GM19397 (cell line): Measurements from ENCODE around the gene ACACA.

ENCODE experiments used
- ATAC-seq: cut with Tn5 transposase; IDR thresholded peaks from one replicate; pipeline ENCODE4 v1.9.1; 2021; ENCODE audit warnings: mild to moderate bottlenecking, moderate library complexity; ENCODE audit not compliant: unreplicated experiment

Gene ACACA

DNA sequence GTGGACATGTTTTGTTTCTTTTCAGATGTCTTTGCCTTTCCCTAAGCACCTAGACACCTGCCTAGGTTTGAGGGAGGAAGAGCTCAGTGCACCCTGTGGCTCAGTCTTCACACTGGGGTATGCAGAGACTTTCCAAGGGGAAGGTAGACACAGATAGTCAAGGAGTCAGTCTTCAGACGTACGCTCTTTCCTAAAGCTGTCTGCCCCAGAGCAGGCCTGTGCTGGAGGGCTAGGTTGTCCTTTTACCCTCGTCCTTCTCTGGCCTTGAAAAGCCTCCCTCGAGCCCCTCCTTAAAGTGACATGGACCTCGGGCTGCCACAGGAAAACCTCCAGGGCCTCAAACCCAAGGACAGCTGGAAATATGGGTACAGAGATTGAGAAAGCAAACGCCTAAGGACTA is 354.2 kb downstream of the ACACA start:
- ATAC-seq: no peak

DNA sequence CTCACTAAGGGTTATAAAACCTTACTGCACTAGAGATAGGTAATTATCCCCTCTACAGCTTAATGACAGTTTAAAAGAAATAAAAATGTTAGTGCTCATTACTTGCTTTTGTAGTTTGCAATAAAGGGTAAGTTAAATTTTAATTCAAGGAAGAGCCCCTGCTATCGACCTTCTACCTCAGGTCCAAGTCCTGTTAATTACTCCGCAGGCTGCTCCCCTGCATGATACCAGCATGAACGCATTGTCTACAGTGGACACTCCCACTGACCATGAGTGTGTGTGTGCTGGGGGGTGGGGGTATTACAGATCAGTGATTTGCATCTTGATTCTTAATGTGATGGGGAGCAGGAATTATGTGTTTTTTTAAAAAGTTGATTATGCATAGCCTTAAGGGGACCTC is 354.8 kb downstream of the ACACA start:
- no peak for ATAC-seq

DNA sequence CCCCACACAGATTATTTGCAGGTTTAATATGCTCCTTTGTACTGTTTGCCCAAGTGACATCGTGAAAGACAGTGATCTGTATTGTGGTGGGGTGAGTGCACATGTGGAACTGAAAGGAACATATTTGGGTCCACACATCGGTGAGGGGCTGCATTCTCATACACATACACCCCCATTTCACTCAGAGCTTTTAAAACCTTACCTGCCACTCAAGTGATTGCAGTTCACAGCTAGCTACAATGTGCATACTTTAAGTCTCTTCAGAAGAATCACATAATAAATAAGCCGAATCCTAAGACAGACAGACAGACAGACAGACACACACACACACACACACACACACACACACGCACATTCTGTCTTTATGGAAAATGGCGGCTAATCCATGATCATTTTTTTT is 355.3 kb downstream of the ACACA start:
- ATAC-seq: no peak

DNA sequence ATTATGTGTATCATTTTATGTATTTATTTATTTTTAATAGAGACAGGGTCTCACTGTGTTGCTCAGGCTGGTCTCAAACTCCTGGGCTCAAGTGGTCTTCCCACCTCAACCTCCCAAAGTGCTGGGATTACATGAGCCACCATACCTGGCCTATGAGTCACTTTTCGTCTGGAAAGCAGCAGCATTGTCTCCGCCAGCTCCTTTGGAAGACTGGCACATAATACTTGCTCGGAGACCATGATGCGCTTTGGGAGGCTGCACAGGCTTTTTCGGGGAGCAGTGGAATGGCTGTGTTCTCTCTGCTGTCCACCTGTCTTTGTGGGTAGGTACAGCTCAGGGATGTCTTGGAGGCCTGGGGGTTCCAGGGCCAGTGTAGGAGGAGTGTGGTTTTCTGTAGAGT is 355.7 kb downstream of the ACACA start:
- ATAC-seq: no peak

DNA sequence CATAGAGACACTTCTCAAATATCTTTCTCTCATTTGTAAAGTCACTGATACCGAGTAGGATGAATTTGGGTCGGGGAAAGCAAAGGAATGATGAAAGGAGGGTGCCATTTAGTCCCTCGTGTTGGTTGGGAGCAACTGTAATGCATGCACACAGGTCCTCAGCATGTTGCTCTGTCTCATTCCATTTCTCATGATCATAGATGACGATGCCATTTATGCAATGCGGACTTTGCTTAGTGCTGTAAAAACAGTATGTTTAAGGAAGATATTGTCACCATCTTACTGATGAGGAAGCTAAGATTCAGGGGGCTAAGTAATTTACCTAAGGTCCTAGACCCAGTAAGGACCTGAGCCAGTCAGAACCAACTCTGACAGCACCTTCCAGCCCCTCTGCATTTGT is 357.8 kb downstream of the ACACA start:
- no peak for ATAC-seq

DNA sequence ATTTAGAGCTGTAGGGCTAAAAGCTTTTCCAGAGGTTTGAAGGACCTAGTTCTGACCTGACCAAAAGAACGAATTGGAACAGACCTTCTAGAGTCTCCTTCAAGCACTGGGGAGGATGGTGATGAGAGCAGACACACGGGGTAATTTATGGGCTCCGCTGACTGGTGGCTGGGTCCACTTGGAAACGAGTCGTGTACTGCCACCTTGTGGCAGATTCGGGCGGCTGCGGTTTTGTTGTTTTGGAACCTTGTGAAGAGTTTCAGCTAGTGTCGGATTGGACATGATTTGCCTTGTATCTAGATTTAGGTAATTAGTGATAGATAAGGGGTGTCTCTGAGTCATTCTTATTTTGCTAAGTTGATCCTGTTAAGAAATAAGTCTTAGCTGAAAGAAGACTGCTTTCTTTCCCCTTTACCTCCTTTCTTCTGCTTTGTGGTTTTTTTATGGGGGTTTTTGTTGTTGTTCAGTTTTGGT is 359.0 kb downstream of the ACACA start:
- no peak for ATAC-seq

DNA sequence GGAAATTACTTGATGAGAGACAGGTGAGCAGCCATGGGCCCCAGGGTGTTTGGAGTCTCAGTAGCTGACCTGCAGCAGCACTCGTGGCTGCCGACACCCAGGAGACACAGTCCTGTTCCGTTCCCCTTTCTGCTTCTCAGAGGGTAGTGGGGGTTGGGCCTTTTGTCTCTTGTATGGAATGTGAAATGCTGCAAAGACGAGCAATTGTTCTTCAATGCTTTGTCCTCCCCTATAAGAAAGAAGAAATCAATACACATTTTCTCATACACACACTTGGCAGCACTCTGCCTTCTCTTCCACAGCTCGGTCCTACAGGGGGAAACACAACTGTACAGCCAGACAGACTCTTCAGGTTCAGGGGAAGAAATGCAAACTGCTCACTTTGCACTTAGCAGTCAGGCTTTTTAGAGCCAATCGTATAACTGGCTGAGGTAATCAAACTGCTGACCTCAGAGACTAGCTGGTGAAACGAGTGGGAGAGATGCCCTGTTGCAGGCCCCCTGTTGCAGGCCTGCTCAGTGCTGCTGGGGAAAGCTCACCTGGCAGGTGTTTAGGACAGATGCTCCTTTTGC is 361.2 kb downstream of the ACACA start:
- no peak for ATAC-seq

DNA sequence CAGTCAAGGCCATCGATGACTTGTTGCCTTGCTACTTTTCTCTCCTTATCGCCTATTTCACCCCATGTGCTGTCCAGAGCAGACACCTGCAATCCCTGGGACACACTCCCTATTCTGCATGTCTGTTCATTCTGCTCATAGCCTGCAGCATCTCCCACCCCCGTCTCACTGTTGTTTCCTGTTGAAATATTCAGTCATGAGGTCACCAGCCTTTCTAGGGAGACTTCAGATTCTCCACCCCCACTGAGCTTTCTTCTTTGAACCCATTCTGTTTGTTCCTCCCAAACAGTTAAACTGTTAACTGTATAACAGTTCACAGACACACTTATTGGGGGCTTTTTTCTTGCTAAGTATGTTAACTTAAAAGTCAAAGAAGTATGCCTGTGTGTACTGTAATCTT is 363.4 kb downstream of the ACACA start:
- ATAC-seq: no peak

DNA sequence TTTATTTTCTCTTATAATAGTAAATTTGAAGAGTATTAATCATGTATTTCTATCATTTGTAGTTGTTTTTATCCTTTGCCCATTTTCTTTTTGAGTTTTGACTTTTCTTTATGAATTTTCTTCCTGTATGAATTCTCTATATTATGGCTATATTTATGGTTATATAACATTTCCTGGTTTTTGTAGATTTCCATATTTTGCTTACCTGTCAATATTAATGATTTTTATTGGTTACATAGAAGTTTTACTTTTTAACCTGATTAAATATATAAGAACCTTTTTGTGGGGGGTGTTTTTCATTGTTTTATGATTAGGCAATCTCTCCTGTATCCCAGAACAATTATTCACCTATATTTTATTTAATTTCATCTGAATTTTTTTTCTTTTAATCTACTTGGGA is 364.7 kb downstream of the ACACA start:
- ATAC-seq: no peak

DNA sequence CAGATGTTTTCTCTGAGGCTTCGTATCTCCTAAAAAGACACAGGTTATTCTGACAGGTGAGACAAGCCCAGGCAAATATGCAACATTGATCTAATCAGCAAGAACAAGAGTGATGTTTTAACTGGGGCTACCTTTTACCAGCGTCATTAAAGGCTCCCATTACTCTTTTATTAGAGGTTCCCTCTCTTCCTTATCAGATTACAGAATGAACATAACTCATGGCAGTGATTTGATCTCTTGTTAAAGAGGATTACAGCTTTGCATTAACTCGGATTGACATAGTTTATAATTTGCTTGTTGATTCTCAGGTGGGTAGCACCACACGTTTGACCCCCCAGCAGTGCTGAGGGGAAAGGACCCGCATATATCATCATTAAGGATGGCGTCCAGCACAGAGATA is 367.4 kb downstream of the ACACA start:
- no peak for ATAC-seq

DNA sequence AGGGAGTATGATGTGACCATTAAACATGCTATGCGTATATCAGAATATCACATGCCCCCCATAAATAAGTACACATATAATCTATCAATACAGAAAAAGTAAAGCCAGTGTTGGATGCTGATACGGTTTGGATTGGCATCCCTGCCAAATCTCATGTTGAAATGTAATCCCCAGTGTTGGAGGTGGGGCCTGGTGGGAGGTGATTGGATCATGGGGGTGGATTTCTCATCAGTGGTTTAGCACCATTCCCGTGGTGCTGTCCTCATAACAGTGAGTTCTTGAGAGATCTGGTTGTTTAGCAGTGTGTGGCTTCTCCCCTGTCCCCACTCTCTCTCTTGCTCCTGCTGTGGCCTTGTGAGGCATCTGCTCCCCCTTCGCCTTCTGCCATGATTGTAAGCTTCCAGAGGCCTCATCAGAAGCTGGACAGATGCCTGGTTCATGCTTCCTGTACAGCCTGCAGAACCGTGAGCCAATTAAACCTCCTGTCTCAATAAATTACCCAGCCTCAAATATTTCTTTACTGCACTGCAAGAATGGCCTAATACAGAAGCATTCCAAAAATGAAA is 369.0 kb downstream of the ACACA start:
- no peak for ATAC-seq
